NCI-H128 (cell line): Measurements from ENCODE around the gene FBXO30.

Experiments used
- DNase-seq: peaks from one replicate; lab custom pipeline; 2025; ENCODE audit not compliant: unreplicated experiment; lab: John Stamatoyannopoulos, UW

The FBXO30 gene

DNA sequence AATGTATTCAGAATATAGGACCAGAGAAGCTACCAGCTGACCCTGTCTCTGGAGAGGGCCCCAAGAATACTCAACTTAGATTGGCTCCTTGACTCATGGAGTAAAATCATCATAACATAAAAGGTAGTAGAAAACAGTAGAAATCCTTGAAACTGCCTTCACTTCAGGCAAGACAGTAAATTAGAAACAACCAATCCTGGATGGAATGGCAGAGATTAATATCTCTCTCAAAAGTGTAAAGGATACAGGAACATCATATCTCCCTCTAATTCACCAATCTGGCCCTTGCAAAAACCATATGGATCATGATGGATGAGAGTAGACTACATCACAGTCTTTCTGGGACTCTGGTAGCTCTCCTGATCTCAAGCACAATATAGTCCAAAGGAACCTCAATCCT lies 58.9 kb downstream of the FBXO30 start:
- DNase-seq, result no peak

DNA sequence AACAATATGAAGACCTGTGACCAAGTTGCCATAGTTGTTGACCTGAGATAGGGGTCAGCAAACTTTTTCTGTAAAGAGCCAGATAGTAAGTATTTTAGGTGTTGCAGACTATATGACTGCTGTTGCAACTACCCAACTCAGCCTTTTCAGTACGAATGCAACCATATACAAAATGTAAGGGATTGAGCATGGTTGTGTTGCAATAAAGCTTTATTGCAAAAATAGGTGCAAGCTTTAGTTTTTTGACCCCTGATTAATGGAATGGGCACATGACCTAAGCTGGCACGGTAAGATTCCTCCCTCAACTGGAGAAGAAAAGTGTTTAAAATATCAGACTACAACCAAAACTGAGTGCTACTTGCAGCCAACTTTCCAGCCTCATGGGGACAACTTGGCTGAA lies 62.0 kb downstream of the FBXO30 start:
- DNase-seq, result no peak

DNA sequence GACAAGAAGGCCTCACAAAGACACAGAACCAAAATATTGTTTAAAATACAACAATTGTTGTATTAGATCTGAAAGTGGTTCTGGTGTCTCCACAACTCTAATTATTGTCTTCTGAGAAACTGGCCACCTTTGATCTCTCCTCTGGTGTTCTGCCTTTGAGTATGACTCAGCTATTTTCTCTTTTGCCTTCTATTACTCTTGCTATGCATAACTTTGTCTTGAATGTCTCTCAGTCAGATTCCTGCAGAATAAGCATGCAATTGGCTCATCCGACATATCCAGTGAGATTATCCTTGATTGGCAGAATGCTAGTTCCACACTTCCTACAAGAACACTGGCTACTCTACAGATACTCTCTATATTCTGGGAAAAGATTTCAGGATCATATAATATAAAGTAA lies 65.0 kb downstream of the FBXO30 start:
- DNase-seq, result no peak

DNA sequence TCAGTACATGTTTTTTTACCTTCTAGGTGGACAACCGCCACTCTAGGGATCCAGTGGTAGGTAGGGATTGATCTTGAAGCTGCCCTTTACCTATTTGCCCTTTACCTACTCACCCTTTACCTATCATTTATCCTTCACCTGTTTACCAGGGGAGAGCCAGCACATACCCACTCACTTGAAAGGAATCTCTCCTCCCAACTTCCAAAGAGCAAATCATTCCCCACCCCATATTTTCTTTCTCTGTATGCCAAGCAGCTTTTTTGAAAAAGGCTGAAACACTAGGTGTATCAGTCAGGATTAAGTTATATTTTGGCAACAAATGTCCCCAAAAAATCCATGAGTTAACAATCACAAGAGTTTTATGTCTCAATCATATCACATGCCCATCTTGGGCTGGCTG lies 68.7 kb downstream of the FBXO30 start:
- no peak for DNase-seq

DNA sequence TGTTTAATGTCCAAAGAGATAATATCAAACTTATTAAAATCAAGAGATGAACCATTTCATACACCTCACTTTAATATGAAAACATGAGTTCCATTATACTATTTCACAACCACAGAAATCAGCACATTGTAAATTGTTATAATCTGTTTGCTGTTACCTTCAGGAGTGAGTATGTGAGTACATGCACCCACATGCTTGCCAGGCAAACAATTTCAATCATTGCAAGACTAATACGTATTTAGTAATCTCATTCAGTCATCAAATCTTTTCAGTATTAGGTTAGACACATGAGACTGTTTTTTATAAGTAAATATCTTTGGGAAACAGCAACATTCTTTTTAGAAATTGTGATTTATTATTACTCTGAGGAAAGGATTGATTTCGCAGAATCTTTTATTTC lies 70.0 kb downstream of the FBXO30 start:
- no peak for DNase-seq
